NCI-H1417 treated with DMSO at 0.1 percent for 48 hours (cell line): ENCODE results near the gene NHP2.

Experiments
- DNase-seq: peaks from one replicate; lab custom pipeline; 2025; lab: John Stamatoyannopoulos, UW

Gene NHP2

DNA sequence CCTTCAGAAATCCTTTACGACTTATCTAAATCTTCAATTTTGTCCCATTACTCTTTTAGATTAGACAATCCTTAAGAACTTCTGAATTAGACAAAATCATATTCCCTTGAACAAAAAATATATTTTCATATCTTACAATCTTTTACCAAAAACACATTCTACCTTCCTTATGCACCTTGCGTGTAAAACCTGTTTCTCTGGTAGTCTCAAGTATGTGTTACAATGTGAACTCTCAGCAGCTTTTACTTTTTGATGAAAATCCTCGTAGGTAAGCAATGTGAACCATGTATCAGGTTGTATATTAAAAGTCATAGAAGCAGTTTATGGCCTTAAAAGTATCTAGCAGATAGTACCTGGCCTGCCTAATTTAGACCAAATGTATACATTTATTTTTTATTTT is 20.8 kb upstream of the NHP2 start:
- no peak for DNase-seq

DNA sequence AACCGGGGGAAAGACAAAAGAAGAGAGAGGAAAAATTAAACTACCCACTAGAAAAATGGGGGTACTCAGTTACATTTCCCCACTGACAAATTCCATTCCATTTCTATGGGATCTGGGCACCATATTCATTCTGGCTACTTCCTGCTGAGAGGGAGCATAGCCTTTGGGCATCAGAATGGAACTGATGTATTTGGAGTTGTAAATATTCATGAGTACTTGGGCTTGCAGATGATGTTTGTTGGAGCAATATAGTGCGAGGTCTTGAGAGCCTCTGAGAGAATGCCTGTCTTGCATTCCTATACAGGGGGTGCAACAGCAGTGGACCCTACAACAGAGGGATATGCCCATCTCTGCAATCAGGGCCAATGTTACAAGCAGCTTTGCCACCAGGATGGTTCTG is 16.8 kb upstream of the NHP2 start:
- DNase-seq: no peak

DNA sequence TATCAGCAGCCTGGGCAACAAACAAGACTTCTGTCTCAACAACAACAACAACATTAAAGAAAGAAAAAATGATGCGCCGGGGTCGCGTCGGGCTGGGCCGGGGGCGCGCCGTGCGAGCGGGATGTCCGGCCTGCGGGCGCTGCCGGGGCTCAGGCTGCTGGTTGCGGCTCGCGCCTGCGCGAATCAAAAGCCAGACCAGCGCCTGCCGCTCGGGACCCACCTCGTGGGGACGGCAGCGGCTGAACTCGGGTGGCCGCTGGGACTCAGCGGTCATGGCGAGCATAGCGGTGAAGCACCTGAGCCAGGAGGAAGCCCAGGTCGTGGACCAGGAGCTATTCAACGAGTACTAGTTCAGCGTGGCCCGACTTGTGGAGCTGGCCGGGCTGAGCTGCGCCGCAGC is 11.9 kb upstream of the NHP2 start:
- no peak for DNase-seq

DNA sequence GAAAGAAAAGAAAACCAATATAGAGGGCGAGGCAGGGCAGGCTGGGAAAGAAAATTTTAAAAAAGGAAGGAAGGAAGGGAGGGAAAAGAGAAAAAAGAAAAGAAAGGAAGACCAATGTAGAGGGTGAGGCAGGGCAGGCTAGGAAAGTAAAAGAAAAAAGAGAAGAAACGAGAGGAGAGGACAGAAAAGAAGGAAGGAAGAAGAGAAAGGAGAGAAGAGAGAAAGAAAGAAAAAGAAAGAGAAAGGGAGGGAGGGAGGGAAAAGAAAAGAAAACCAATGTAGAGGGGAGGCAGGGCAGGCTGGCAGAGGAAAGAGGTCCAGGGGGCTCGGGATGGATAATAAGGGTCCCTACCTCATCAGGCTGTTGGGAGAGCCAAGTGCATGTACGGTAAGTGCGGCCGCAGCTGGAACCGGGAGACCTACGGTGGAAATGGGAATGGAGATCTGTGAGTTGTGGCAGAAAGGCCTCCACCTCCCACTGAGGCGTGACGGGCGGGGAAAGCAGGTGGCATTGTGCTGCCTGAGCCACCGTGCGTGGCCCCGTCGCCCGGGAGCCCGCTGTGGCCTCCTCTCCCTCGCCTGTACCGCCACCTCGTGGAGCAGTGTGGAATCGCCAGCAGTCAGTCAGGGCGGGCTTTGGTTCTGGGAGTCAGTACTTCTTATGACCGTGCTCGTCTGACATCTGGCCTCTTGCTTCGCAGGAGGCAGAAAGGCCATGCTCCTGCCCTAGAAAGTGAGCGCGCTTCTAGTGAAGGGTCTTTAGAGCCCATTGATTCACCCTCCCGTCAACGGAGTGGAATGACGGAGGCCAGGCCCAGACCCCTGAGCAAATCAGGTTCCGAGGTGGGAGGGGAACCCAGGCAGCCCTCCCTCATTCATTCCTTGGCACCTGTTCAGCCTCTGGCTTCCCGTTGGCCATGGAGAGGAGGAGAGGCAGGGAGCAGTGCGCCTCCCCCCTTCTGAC is 10.4 kb upstream of the NHP2 start:
- peak; percentile 40 for DNase-seq

DNA sequence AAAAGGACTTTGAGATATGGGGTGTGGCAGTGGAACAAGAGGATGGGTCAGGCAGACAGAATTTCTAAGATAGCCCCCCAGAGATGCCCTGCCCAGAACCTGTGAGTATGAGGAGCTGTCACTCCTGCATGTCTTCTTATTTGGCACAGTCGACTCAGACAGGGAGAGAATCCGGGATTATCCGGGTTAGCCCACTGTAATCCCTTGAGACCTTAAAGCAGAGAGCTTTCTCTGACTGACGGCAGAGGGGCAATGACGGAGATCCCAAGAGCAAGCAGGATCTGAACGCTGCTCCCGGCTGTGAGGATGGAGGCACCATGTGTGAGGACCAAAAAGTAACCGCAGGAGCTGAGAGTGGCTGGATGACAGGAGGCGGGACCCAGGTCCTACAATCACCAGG is 8.8 kb upstream of the NHP2 start:
- DNase-seq: no peak

DNA sequence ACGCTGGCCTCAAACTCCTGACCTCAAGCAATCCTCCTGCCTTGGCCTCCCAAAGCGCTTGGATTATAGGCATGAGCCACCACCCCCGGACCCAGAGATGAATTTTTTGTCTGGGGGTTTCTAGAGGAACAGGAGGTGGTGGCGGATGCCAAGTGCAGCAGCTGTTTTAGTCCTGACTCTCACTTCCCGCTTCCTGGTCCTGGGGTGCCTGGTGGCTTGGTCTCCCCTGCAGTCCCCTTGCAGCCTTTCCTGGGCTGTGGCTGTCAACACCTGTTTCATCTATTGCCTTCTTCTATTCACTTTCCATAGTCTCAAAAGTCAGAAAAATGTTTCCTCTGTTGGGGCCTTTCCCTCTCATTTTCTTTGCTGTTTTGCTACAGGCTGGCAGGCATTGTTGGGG is 6.5 kb upstream of the NHP2 start:
- DNase-seq: no peak

DNA sequence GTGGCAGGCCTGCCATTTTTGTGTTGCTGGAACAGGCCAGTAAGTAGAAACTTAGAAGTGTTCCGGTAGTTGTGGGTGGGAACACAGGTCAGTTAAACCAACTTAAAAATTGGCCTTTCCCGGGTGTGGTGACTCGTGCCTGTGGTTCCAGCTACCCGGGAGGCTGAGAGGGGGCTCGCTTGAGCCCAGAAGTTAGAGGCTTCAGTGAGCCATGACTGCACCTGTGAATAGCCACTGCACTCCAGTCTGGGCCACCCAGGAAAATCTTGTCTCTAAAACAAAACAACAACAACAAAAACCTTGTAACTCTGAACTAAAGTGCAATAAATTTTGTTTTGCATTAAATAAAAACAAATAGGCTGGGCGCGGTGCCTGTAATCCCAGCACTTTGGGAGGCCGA is 1.4 kb upstream of the NHP2 start:
- no peak for DNase-seq

DNA sequence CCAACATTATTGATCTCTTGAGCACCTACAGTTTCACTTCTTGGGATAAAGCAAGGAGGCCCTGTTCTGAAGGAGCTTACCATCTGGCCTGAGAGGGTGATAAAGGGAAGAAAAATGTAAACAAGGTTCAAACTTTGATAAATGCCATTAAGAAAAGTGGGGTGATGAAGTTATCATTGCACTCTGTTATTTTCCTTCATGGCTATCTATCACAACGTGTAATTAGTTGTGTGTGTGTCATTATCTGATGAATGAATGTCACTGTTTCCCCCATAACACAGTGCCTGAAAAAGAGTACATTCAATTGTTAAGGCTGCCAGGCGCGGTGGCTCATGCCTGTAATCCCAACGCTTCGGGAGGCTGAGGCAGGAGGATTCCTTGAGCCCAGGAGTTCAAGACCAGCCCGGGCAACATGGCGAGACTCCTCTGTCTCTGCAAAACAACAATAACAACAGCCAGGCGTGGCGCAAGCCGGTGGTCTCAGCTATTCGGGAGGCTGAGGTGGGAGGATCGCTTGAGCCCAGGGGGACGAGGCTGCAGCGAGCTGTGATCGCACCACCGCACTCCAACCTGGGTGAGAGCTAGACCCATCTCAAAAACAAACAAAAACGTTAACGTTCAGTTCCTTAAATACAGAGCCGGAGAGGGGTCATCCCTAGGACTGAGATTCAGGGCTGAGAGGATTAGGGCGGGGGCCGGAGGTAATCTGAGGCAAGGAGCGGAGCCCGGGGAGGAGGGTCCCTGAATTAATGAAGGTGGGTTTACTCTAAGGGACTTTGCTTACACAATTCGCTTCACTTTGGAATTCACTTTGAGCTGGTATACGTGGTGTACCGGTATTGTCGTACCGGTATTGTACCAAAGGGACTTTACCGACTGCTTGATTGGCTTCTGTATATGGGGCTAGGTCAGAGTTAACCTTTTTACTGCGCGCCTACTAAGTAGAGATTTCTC is 917 bp downstream of the NHP2 start:
- no peak for DNase-seq

DNA sequence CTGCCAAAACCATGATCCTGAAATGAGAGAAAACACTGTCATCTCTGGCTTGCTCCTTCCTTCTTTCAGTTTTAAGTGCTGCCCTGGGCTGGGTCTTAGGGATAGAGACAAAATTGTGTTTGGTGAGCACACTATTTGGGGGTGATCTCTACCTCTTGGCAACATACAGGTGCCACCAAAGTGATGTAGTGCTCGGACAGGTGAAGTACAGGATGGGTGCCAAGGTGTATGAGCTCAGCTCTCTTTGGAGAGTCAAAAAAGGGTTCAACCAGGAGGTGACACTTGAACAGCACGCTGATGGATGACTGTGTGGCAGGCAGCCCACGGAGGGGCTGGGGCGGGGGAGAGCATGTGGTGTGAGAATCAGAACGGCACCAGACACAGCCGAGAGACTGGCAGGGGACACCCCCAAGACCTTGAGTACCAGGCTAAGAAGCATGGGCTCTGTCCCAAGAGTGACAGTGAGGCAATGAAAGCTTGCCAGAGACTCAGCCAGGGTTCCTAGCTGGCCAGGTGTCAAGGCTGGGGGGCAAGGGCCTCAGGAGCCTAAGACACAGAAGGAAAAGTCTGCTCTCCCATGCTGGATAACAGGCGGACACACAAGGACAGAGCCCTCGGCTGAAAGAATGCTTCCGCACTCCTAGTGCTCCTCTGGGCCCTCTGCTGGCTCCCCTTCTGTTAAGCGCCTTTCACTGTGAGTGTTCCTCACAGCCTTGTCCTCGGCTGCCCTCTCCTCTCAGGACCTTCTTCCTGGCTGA is 2.5 kb downstream of the NHP2 start:
- DNase-seq: no peak

DNA sequence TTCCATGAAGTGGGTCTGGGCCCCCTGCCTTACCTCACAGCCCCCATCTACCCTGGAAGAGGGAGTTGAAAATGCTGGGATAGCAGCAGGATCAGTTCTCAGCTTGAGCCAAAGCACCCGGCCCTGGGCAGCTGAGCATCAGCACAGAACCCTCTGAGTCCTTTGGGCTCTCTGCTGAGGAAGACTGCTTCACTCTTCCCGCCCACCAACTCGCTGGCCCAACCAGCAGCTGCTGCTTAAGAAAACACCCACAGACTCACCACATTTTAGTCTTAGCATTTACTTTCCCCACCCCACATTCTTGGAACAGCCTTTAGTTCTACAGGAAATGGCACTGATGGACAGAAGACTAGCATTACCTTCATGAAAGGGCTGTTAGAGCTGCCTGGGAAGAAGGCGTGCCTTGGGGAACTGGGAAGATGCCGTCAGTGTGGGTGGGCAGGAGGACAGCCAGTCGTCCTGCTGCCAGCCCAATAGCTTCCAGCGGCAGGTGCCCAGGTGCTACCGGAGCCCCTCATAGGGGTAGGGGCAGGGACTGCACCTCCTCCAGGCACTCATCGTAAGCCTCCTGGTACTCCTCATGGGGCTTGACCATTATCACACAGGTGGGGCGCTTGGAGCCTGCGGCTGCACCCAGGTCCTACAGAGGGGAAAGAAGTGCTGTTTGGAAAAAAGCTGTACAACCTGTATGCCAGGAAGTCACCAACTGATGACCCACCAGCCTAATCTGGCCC is 4.3 kb downstream of the NHP2 start:
- no peak for DNase-seq

DNA sequence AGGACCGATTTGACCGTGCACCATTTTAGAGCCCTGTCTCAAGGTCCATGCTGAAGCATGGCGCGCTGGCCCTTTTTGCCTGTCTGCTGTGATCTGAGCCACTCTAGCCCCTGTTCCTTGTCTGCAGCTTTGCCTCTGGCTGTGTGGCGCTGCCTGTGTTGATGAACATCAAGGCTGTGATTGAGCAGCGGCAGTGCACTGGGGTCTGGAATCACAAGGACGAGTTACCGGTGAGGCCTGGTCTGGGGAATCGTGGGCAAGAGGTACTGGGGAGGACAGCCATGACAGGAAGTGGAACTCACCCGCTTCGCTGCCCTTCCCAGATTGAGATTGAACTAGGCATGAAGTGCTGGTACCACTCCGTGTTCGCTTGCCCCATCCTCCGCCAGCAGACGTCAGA is 6.3 kb downstream of the NHP2 start:
- DNase-seq: no peak

DNA sequence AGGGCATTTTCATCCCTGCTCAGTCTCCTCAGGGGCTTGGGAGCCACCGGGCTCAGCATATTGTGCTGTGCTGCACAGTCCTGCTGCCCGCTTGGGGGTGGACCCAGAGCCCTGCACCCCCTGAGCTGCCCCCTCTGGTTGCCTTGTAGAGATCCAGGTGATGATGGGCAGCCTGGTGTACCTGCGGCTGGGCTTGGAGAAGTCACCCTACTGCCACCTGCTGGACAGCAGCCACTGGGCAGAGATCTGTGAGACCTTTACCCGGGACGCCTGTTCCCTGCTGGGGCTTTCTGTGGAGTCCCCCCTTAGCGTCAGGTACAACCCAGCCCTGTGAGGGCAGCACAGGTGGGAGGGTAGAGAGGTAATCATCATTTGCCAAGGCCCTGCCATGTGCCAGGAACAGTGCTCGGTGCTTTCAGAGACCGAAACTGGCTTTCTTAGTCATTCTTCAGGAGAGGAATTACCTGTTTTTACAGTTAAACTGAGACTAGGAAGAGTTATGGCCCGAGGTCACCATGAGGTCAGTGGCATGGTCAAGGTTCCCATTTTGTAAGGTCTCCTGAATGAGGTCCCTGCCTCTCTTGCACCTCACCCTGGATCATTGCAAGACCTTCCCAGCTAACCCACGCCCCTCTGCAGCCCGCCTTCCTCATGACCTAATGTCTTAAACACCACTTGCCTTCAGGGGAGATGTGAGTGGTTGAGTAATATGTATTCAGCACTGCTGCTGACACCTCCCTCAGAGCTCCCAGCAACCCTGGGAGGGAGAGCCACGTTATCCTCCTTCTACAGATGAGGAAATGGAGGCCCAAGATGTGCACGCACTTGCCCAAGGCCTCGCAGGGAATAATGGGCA is 7.5 kb downstream of the NHP2 start:
- DNase-seq: no peak

DNA sequence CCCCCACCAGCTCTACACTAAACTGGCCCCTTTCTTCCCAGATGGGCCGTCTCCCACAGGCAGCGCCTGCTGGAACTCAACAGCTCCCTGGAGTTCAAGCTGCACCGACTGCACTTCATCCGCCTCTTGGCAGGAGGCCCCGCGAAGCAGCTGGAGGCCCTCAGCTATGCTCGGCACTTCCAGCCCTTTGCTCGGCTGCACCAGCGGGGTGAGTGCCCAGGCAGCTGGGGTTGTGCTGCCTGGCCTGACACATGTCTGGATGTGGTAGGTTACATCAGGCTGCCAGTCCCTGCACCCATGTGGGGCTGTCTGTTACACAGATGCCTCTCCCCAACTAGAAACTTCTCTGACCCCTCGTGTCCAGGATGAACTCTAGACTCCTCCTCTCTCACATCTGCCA is 9.8 kb downstream of the NHP2 start:
- DNase-seq: no peak

DNA sequence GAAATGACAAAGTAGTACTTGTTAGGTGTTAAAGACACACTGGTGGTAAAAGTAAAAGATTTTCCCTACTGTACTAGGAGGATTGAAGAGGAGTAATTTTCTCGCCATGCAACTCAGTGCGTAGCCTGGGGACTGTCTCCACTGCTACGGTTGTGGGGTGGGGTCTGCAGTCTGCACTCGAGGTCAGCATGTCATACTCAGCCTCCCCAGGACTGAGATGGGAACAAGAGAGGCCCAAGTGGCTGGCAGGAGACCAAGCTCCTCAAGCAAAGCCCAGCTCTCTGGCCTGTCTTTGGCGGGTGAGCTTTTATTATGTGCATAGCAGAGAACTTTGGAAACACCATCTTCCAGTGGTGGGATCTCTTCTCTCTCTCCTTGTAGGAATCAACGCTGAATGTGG is 10.4 kb downstream of the NHP2 start:
- DNase-seq: no peak

DNA sequence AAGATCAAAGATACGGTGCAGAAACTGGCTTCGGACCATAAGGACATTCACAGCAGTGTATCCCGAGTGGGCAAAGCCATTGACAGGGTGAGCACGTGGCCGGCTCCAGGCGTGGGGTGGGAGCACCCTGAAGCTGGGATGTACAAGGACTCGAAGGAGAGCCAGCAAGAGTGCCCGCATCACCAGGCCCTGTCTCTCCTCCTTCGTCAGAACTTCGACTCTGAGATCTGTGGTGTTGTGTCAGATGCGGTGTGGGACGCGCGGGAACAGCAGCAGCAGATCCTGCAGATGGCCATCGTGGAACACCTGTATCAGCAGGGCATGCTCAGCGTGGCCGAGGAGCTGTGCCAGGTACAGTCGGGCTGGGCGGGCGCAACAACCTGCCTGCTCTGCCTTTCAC is 11.0 kb downstream of the NHP2 start:
- no peak for DNase-seq

DNA sequence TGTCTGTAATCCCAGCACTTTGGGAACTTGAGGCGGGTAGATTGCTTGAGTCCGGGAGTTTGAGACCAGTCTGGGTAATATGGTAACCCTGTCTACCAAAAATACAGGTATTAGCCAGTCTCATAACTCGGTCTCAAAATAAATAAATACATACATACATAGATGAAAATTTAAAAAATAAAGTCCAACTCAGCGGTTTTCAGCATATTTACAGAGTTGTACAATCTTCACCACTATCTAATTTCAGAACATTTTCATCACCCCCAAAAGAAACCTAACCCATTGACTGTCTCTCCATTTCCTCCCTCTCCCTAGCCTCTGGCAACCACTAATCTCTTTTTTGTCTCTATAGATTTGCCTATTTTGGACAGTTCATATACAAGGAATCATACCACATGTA is 12.1 kb downstream of the NHP2 start:
- DNase-seq: no peak

DNA sequence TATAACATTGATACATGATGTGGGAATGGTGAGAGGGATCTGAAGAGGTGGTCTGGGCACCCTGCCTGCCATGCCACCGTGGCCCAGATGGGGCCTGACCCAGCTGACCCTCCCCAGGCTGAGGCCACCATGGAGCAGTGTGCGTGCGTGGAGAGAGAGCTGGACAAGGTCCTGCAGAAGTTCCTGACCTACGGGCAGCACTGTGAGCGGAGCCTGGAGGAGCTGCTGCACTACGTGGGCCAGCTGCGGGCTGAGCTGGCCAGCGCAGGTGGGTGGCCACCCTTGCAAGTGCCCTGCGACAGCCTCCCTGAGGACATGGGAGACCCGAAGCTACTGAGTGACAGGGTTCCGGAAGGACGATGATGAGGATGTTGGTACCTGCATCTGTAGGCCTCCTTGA is 15.7 kb downstream of the NHP2 start:
- DNase-seq: no peak

DNA sequence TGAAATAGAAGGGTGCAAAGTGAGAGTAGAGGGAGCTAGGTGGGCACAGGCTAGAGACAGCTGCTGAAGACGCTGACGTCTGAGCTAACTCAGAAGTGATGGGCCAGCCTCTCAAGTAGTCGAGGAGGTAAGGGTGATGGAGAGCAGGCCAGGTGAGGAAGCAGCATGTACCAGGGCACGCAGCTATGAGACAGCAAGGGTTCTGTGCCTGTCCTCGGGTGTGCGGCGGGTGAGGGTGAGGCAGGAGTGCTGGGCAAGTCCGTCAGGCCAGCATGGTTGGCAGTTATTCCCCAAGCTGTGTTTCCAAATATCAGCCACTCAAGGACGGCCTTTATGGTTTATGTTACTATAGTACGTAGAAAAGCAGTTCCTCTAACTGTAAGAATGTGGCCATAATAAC is 16.7 kb downstream of the NHP2 start:
- no peak for DNase-seq

DNA sequence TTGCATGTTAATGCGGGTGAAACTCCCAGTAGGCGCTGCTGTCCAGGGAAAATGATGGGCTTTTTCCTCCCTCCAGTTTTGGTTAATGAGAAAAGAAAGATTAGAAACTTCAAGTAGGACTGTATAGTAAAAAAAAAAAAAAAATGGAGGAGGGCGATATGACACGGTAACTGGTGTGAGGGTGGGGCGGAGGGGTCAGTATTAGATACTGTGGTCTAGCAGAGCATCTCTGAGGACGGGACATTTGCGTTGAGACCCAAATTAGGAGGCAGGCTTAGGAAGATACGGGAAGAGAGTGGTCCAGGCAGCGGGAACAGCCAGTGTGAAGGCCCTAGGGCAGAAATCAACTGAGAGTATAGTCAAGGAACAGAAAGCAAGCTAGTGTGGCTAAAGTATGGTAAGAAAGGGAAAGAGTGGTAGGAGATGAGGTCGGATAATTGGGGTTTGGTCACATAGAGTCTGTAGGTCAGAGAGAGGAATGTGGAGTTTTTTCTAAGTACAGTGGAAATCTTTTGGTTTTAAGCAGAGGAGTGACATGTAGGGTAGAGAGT is 22.2 kb downstream of the NHP2 start:
- no peak for DNase-seq
